HCT116 (cell line): ENCODE results near the gene ABCC1. TPM values are rescaled to one million over a fixed set of nuclear protein-coding genes. Genes with fewer than 3 reads are reported as not detected.

Experiments
- ATAC-seq: fragments of 200-7000 bp; cut with Tn5 transposase; 2 replicates; pipeline ENCODE4 v1.9.1; 2020; ENCODE audit warnings: mild to moderate bottlenecking, moderate library complexity
- BruUV-seq: library from RNA; stranded (reverse); fragments of 400-500 nt; replicated peaks from 2 replicates; lab custom pipeline; 2021; lab: Mats Ljungman, UMichigan
- CTCF ChIA-PET: fragments of 300-600 bp; sonication (Branson Sonifier 250); formaldehyde crosslinking; loops from one replicate; lab custom pipeline; 2021; ENCODE audit warnings: antibody characterized with exemption; lab: Charles Lee
- POLR2A ChIA-PET: fragments of 300-600, 350-600 bp; sonication (Branson Sonifier 250); formaldehyde crosslinking; loops from one replicate; lab custom pipeline; 2021; ENCODE audit warnings: antibody characterized with exemption; lab: Charles Lee
- RAD21 ChIA-PET, 2 experiments: fragments of 300-600 bp; sonication (Branson Sonifier 250); formaldehyde crosslinking; loops; one replicate each; lab custom pipeline; 2023; ENCODE audit warnings: low total read pairs in 2 of 2; ENCODE audit not compliant: uncharacterized antibody in 2 of 2, unreplicated experiment in 2 of 2, low non-redundant PET in 1 of 2; lab: Charles Lee
- DNase-seq: peaks from one replicate; pipeline ENCODE4 v3.0.0-alpha.2; 2010; ENCODE audit warnings: low read depth, low spot score
- H2AFZ ChIP-seq: fragments of 200-600 bp; shearing (Covaris generic), sonication (generic); 2 replicates; pipeline ENCODE4 v1.6.1; 2017; ENCODE audit warnings: low read depth, mixed run types, mixed read lengths, antibody characterized with exemption, low read length; ENCODE audit not compliant: poor library complexity, severe bottlenecking
- H3K27ac ChIP-seq: 2 replicates; pipeline ENCODE4 v1.5.1; 2012; ENCODE audit warnings: low read depth, low read length
- H3K27me3 ChIP-seq: fragments of 200-600 bp; sonication (generic); 2 replicates; pipeline ENCODE4 v1.6.1; 2016; ENCODE audit warnings: mixed run types, low read length, mixed read lengths; ENCODE audit not compliant: insufficient read depth
- H3K36me3 ChIP-seq, 2 experiments: fragments of 200-500 bp in 1 of 2; fragments of 200-600 bp in 1 of 2; sonication (Bioruptor generic) in 1 of 2; sonication (generic) in 1 of 2; 2 replicates each; pipeline versions ENCODE4 v1.5.1 to v1.6.1; 2014 to 2016; ENCODE audit warnings: low read length in 2 of 2, inconsistent platforms in 1 of 2, mixed read lengths in 1 of 2, mixed run types in 1 of 2; ENCODE audit not compliant: insufficient read depth in 2 of 2, control insufficient read depth in 1 of 2
- H3K4me1 ChIP-seq, 2 experiments: fragments of 200-600 bp in 1 of 2; sonication (generic) in 1 of 2; 2 replicates each; pipeline versions ENCODE4 v1.5.1 to v1.6.1; 2012 to 2017; ENCODE audit warnings: low read length in 2 of 2, inconsistent platforms in 1 of 2, mild to moderate bottlenecking in 1 of 2, mixed read lengths in 1 of 2, mixed run types in 1 of 2, moderate library complexity in 1 of 2; ENCODE audit not compliant: insufficient read depth in 2 of 2, control insufficient read depth in 1 of 2
- H3K4me2 ChIP-seq: fragments of 200-600 bp; sonication (generic); 2 replicates; pipeline ENCODE4 v1.6.1; 2017; ENCODE audit warnings: mixed run types, low read length, mixed read lengths
- H3K4me3 ChIP-seq, 2 experiments: fragments of 200-600 bp in 1 of 2; sonication (generic) in 1 of 2; replicated peaks in 1 of 2; 2 replicates each; pipeline ENCODE4 v1.5.1; 2011 to 2016; ENCODE audit warnings: low read length in 2 of 2, control low read depth in 1 of 2, low read depth in 1 of 2, mild to moderate bottlenecking in 1 of 2, mixed read lengths in 1 of 2, mixed run types in 1 of 2
- H3K79me2 ChIP-seq: fragments of 200-600 bp; sonication (generic); 2 replicates; pipeline ENCODE4 v1.6.1; 2017; ENCODE audit warnings: mild to moderate bottlenecking, mixed run types, low read length, moderate library complexity, mixed read lengths; ENCODE audit not compliant: insufficient read depth
- H3K9ac ChIP-seq: fragments of 200-600 bp; sonication (generic); 2 replicates; pipeline ENCODE4 v1.6.1; 2016; ENCODE audit warnings: low read length, mixed read lengths
- H3K9me2 ChIP-seq: fragments of 200-600 bp; sonication (generic), shearing (Covaris generic); 2 replicates; pipeline ENCODE4 v1.6.1; 2017; ENCODE audit warnings: mixed run types, mild to moderate bottlenecking, moderate library complexity; ENCODE audit not compliant: insufficient read depth
- H3K9me3 ChIP-seq, 2 experiments: fragments of 200-500 bp in 1 of 2; fragments of 200-600 bp in 1 of 2; sonication (Bioruptor generic) in 1 of 2; sonication (generic) in 1 of 2; 2 replicates each; pipeline ENCODE4 v1.6.1; 2014 to 2017; ENCODE audit warnings: low read length in 2 of 2, mixed read lengths in 2 of 2, inconsistent platforms in 1 of 2, low read depth in 1 of 2, mild to moderate bottlenecking in 1 of 2, mixed run types in 1 of 2, moderate library complexity in 1 of 2; ENCODE audit not compliant: control insufficient read depth in 1 of 2, insufficient read depth in 1 of 2
- H4K20me1 ChIP-seq: fragments of 200-600 bp; sonication (generic), shearing (Covaris generic); 2 replicates; pipeline ENCODE4 v1.6.1; 2017; ENCODE audit warnings: mixed run types, mild to moderate bottlenecking, moderate library complexity; ENCODE audit not compliant: insufficient read depth
- ATF3 ChIP-seq: IDR thresholded peaks from 2 replicates; pipeline ENCODE4 v1.6.1; 2012
- CBX3 ChIP-seq: IDR thresholded peaks from 2 replicates; pipeline ENCODE4 v1.6.1; 2012; ENCODE audit warnings: low read depth
- CEBPB ChIP-seq: IDR thresholded peaks from 2 replicates; pipeline ENCODE4 v1.6.1; 2012; ENCODE audit warnings: low read depth
- EGR1 ChIP-seq: IDR thresholded peaks from 2 replicates; pipeline ENCODE4 v1.6.1; 2012; ENCODE audit warnings: low read depth
- EZH2 ChIP-seq: fragments of 200-600 bp; sonication (generic); IDR thresholded peaks from 2 replicates; pipeline ENCODE4 v1.6.1; 2017; ENCODE audit warnings: antibody characterized with exemption, mixed run types
- EZH2phosphoT487 ChIP-seq: fragments of 200-600 bp; IDR thresholded peaks from 2 replicates; pipeline ENCODE4 v1.6.1; 2018; ENCODE audit warnings: antibody characterized with exemption, borderline replicate concordance
- FOSL1 ChIP-seq: IDR thresholded peaks from 2 replicates; pipeline ENCODE4 v1.6.1; 2012; ENCODE audit warnings: low read depth
- JUND ChIP-seq: IDR thresholded peaks from 2 replicates; pipeline ENCODE4 v1.6.1; 2012
- MAX ChIP-seq: IDR thresholded peaks from 2 replicates; pipeline ENCODE4 v1.6.1; 2012
- RAD21 ChIP-seq: IDR thresholded peaks from 2 replicates; pipeline ENCODE4 v1.6.1; 2012; ENCODE audit warnings: low read depth, mild to moderate bottlenecking
- SP1 ChIP-seq: IDR thresholded peaks from 2 replicates; pipeline ENCODE4 v1.6.1; 2012; ENCODE audit warnings: low read depth
- TCF7L2 ChIP-seq: IDR thresholded peaks from 2 replicates; pipeline ENCODE4 v1.7.0; 2011; ENCODE audit warnings: borderline replicate concordance, inconsistent platforms; ENCODE audit not compliant: insufficient read depth, insufficient read length; ENCODE audit errors: extremely low read depth
- YY1 ChIP-seq: IDR thresholded peaks from 2 replicates; pipeline ENCODE4 v1.6.1; 2011; ENCODE audit warnings: low read length, low read depth, moderate library complexity, mild to moderate bottlenecking; ENCODE audit not compliant: insufficient replicate concordance; ENCODE audit errors: extremely low read depth
- ZBTB33 ChIP-seq: IDR thresholded peaks from 2 replicates; pipeline ENCODE4 v1.6.1; 2011; ENCODE audit warnings: mild to moderate bottlenecking, low read length, moderate library complexity; ENCODE audit not compliant: insufficient replicate concordance; ENCODE audit errors: extremely low read depth
- ZNF274 ChIP-seq: fragments of 200-500 bp; sonication (Bioruptor generic); IDR thresholded peaks from 2 replicates; pipeline ENCODE4 v1.6.1; 2014; ENCODE audit warnings: mild to moderate bottlenecking, low read depth, low read length, inconsistent platforms
- intact Hi-C: fragments of 100-400 bp; cut with micrococcal nuclease; formaldehyde crosslinking; loops from 2 replicates; pipeline ENCODE4 v1.10.0; 2022
- total RNA-seq: library from RNA; stranded (reverse); gene quantifications from one replicate; pipeline ENCODE4 v1.2.1, GENCODE V29; 2021; ENCODE audit not compliant: unreplicated experiment

The ABCC1 gene
- total RNA-seq, 1 experiment from 2014 or later = 61.9 TPM

- POLR2A ChIA-PET = no interaction called here
- BruUV-seq = no TSS peak
- TF ChIP-seq EZH2 = no peak
- peak; percentile 77 for TF ChIP-seq SP1
- TF ChIP-seq CBX3 = peak; percentile 25; the same call in 1 of the 2 replicates
- TF ChIP-seq TCF7L2 = peak; percentile 26
- TF ChIP-seq YY1 = no peak
- no peak for TF ChIP-seq EZH2phosphoT487
- peak; percentile 92 for TF ChIP-seq FOSL1
- peak; percentile 94 for TF ChIP-seq JUND
- TF ChIP-seq MAX = peak; percentile 45; the same call in 1 of the 2 replicates
- Histone ChIP-seq H3K4me1 (peaks cover 48 to 62% of the 10 kb centered on the region in 2 experiments), H4K20me1 (0 out of 2 replicates have a peak, but pooled peaks cover 5% of the 10 kb centered on the region), H3K27me3 (no peaks in the 10 kb centered on the region), H3K4me2 (peak overlapping the region; percentile 78), H3K4me3 (peak overlapping the region in 1 of 2 experiments; percentile 25; a peak in 2 of 4 replicates), H3K36me3 (no peaks in the 10 kb centered on the region), H3K79me2 (peaks cover 89% of the 10 kb centered on the region), H2AFZ (no peak overlapping the region), H3K9ac (peak overlapping the region; percentile 43), H3K27ac (peak overlapping the region; percentile 65), H3K9me2 (no peaks in the 10 kb centered on the region), H3K9me3 (no peaks in the 10 kb centered on the region)
- RAD21 ChIA-PET = no interaction called here
- DNase-seq (peak; percentile 65), ATAC-seq (peak; percentile 78)
- intact Hi-C loops = no loop called here
- CTCF ChIA-PET = interaction anchor here (0.7 kb wide), 1 partner anchor 208 kb away, joined by 4 read pairs; no protein-coding TSS in a partner anchor
Observed at GRCh38 chr16:15996432-15997109, 47.2 kb downstream of the ABCC1 start.

- ATAC-seq (no peak), DNase-seq (no peak)
- no peak overlapping the region for H2AFZ ChIP-seq
- ChIA-PET RAD21 (no interaction called here), CTCF (no interaction called here), POLR2A (no interaction called here)
- no peak overlapping the region for H3K4me2 ChIP-seq
- H3K27ac ChIP-seq = no peak overlapping the region
- H3K4me1 ChIP-seq = peaks cover 37 to 49% of the 10 kb centered on the region in 2 experiments
- no peaks in the 10 kb centered on the region for H3K9me3 ChIP-seq
- H3K4me3 ChIP-seq = no peak overlapping the region
- H3K9ac ChIP-seq = no peak overlapping the region
- H4K20me1 ChIP-seq = no peaks in the 10 kb centered on the region
- H3K79me2 ChIP-seq = peaks cover 87% of the 10 kb centered on the region
- no TSS peak for BruUV-seq
- intact Hi-C loops = no loop called here
- TF ChIP-seq ATF3 = no peak
- TF ChIP-seq ZBTB33 = no peak
- TF ChIP-seq CEBPB = no peak
- TF ChIP-seq EZH2 = no peak
- no peak for TF ChIP-seq EGR1
- TF ChIP-seq JUND = no peak
- TF ChIP-seq ZNF274 = no peak
- no peak for TF ChIP-seq TCF7L2
- TF ChIP-seq CBX3 = no peak
- TF ChIP-seq FOSL1 = no peak
- no peak for TF ChIP-seq RAD21
- TF ChIP-seq YY1 = no peak
- no peak for TF ChIP-seq EZH2phosphoT487
- H3K9me2 ChIP-seq = no peaks in the 10 kb centered on the region
- no peaks in the 10 kb centered on the region for H3K27me3 ChIP-seq
- H3K36me3 ChIP-seq = no peaks in the 10 kb centered on the region
Observed at GRCh38 chr16:16000685-16001084, 51.3 kb downstream of the ABCC1 start.
